GM12891 (cell line): ENCODE results near the gene FLYWCH2.
A peak's percentile ranks its signal among the peaks of the same experiment; 100 is the strongest.

ENCODE experiments used
- DNase-seq: peaks from one replicate; pipeline ENCODE4 v3.0.0; 2011; ENCODE audit warnings: low spot score; ENCODE audit not compliant: insufficient read length
- FAIRE-seq: peaks from 2 replicates; lab custom pipeline; 2011; peaks lifted over from hg19 to GRCh38; lab: Jason Lieb, UNC
- PAX5 ChIP-seq: IDR thresholded peaks from 2 replicates; pipeline ENCODE4 v1.6.1; 2011; ENCODE audit warnings: low read length, moderate library complexity, mild to moderate bottlenecking; ENCODE audit not compliant: insufficient read depth, severe bottlenecking
- POLR2A ChIP-seq: IDR thresholded peaks from 2 replicates; pipeline ENCODE4 v1.6.1; 2011; ENCODE audit warnings: low read depth, low read length, control low read depth
- POLR2AphosphoS5 ChIP-seq: IDR thresholded peaks from 2 replicates; pipeline ENCODE4 v1.6.1; 2011; ENCODE audit warnings: low read depth, low read length, control low read depth
- POU2F2 ChIP-seq: IDR thresholded peaks from 2 replicates; pipeline ENCODE4 v1.6.1; 2011; ENCODE audit warnings: low read depth, mild to moderate bottlenecking, control low read depth, low read length, moderate library complexity
- SPI1 ChIP-seq: IDR thresholded peaks from 2 replicates; pipeline ENCODE4 v1.6.1; 2011; ENCODE audit warnings: low read depth, low read length, control low read depth
- TAF1 ChIP-seq: IDR thresholded peaks from 2 replicates; pipeline ENCODE4 v1.6.1; 2011; ENCODE audit warnings: low read depth, low read length, control low read depth

FLYWCH2 gene

GRCh38 chr16:2853531-2854073 is 29.4 kb upstream of the FLYWCH2 start:
- no peak for FAIRE-seq
- no peak for TF ChIP-seq POLR2A
- no peak for TF ChIP-seq POU2F2
- no peak for TF ChIP-seq TAF1
- TF ChIP-seq SPI1, result no peak
- no peak for TF ChIP-seq POLR2AphosphoS5
- TF ChIP-seq PAX5, result no peak
- DNase-seq, result no peak

- TF ChIP-seq POLR2A, result no peak
- TF ChIP-seq PAX5, result no peak
- TF ChIP-seq TAF1, result no peak
- TF ChIP-seq POU2F2, result no peak
- TF ChIP-seq SPI1, result no peak
- TF ChIP-seq POLR2AphosphoS5, result no peak
- DNase-seq, result no peak
- FAIRE-seq, result no peak
Observed at GRCh38 chr16:2854700-2855309, 28.2 kb upstream of the FLYWCH2 start.

GRCh38 chr16:2855536-2855935 is 27.5 kb upstream of the FLYWCH2 start:
- DNase-seq (no peak), FAIRE-seq (no peak)
- TF ChIP-seq SPI1 (no peak), POU2F2 (no peak), POLR2A (no peak)

GRCh38 chr16:2856061-2856670 is 26.8 kb upstream of the FLYWCH2 start:
- TF ChIP-seq POLR2A (no peak), POLR2AphosphoS5 (no peak)
- DNase-seq (no peak), FAIRE-seq (no peak)

GRCh38 chr16:2856686-2857450 is 26.1 kb upstream of the FLYWCH2 start:
- TF ChIP-seq TAF1, result no peak
- DNase-seq (no peak), FAIRE-seq (no peak)

- FAIRE-seq (peak; percentile 20), DNase-seq (no peak)
- TF ChIP-seq POLR2AphosphoS5, result no peak
- TF ChIP-seq TAF1, result no peak
- TF ChIP-seq SPI1, result no peak
- TF ChIP-seq POU2F2, result no peak
Observed at GRCh38 chr16:2857451-2858244, 25.4 kb upstream of the FLYWCH2 start, which contains the start of gene PRSS22. TSS of gene PRSS22 (minus strand) at chr16:2858170. CDS start at chr16:2858104, 66 bp downstream.

GRCh38 chr16:2858245-2859025 is 24.6 kb upstream of the FLYWCH2 start:
- TF ChIP-seq PAX5, result no peak
- no peak for TF ChIP-seq TAF1
- TF ChIP-seq SPI1, result no peak
- TF ChIP-seq POLR2A, result no peak
- no peak for TF ChIP-seq POLR2AphosphoS5
- no peak for TF ChIP-seq POU2F2
- DNase-seq (no peak), FAIRE-seq (no peak)

DNA sequence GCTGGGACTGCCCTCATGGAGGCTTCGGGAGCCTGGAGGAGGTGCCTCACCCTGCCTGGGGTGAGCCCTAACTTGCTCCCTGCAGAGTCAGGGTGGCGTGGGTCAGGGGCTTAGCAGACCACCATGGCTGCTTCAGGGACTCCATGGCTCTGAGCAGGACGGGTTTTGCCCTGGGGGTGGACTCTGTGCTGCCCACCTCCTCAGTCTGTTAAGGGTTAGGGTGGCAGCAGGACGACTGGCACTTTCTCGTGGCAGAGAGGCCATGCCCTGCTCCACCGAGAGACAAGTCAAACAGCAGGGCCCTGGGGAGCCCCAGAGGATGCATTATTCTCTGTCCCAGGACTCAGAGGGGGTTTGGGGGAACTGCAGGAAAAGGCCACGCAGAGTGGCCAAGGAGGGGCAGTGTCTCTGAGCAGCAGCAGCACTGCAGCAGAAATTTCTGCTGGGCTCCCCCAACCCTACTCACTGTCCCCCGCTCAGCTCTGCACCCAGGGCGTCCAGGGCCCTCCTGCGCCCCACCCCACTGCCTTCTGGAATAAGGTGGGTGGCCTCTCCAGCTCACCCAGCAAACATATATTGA is 23.2 kb upstream of the FLYWCH2 start:
- no peak for DNase-seq
- TF ChIP-seq POLR2A (no peak), POU2F2 (no peak), POLR2AphosphoS5 (no peak), PAX5 (no peak), SPI1 (no peak), TAF1 (no peak)
- FAIRE-seq, result no peak

DNA sequence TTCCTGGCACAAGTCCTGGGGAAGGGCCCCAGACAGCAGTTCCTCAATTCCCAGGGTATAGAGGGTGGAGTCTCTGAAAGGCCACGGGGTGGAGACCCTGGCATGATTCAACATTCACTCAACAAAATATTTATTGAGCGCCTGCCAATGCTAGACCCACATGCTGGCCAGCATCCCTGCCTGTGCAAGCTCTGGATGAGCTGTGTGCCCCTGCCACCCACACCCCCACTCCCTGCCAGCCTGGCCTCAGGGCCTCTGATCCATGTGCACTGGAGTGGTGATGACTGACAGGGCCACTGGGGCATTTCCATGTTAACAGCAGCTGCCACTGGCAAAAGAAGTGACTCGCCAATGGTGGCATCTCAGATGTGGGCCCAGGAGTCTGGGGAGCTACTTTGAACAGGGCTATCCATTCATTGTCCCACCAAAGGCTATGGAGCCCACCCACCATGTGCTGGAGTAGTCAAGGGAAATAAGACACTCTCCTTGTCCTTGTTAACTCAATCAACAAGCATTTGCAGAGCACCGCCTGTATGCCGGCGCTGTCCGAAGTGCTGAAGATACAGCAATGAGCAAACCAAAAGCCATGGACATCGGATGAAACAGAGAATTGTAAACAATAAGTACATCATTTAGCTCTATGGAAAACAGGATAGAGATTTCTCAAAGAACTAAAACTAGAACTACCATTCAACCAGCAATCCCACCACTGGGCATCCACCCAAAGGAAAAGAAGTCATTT is 22.0 kb upstream of the FLYWCH2 start:
- DNase-seq (no peak), FAIRE-seq (no peak)
- TF ChIP-seq PAX5 (no peak), POLR2A (no peak), SPI1 (no peak), POU2F2 (no peak), TAF1 (no peak), POLR2AphosphoS5 (no peak)
